ENCODE measurements around the gene TM4SF20. TPM values are rescaled to one million over a fixed set of nuclear protein-coding genes. Genes with fewer than 3 reads are reported as not detected.

Gene TM4SF20
- total and polyA plus RNA-seq, 4 donors: not detected

DNA sequence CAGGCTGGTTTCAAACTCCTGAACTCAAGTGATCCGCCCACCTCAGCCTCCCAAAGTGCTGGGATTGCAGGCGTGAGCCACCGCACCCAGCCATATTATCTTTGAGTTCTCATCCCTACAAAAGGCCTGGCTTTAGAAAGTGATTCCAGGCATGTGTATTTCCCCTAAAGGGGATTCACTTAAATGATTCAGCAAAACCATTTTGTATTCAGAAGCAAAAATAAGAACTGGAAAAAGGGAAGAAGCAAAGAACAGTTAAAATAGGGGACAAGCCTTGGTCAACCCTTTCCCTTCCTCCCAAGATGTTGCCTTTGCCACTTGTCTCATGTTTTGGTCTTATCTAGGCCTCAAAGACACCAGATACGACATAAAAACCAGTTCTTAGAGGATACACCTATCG lies 10.5 kb downstream of the TM4SF20 start:
- no peak overlapping the region for H3K27ac ChIP-seq (ENCODE audit: low read depth in 1 of 2, low read length in 2 of 2)
- WGBS: 89% methylated on average over 5 of the region's 5 CpGs
- no peaks in the 10 kb centered on the region for H3K4me1 ChIP-seq (ENCODE audit: control insufficient read depth in 4 of 4, insufficient read depth in 4 of 4, low read length in 3 of 4)
- DNase-seq (ENCODE audit: low spot score): no peak
- TF ChIP-seq FOXA1 (IDR thresholded peaks at IDR 0.05) (no peak), ATF3 (IDR thresholded peaks at IDR 0.05) (no peak), HNF4G (IDR thresholded peaks at IDR 0.05) (no peak), RAD21 (IDR thresholded peaks at IDR 0.05) (no peak), YY1 (IDR thresholded peaks at IDR 0.05) (no peak), JUND (IDR thresholded peaks at IDR 0.05) (no peak), SP1 (IDR thresholded peaks at IDR 0.05) (no peak), TAF1 (conservative IDR thresholded peaks at IDR 0.05) (no peak), HNF4A (conservative IDR thresholded peaks at IDR 0.05) (no peak), GABPA (IDR thresholded peaks at IDR 0.05 in 1 of 2, conservative IDR thresholded peaks at IDR 0.05 in 1 of 2) (no peak), EGR1 (IDR thresholded peaks at IDR 0.05; ENCODE audit: low read depth in 2 of 2) (no peak), ZBTB33 (IDR thresholded peaks at IDR 0.05) (no peak), NR2F2 (IDR thresholded peaks at IDR 0.05) (no peak), RXRA (IDR thresholded peaks at IDR 0.05) (no peak), FOXA2 (IDR thresholded peaks at IDR 0.05) (no peak)
- TF ChIP-seq, protein P1, sequence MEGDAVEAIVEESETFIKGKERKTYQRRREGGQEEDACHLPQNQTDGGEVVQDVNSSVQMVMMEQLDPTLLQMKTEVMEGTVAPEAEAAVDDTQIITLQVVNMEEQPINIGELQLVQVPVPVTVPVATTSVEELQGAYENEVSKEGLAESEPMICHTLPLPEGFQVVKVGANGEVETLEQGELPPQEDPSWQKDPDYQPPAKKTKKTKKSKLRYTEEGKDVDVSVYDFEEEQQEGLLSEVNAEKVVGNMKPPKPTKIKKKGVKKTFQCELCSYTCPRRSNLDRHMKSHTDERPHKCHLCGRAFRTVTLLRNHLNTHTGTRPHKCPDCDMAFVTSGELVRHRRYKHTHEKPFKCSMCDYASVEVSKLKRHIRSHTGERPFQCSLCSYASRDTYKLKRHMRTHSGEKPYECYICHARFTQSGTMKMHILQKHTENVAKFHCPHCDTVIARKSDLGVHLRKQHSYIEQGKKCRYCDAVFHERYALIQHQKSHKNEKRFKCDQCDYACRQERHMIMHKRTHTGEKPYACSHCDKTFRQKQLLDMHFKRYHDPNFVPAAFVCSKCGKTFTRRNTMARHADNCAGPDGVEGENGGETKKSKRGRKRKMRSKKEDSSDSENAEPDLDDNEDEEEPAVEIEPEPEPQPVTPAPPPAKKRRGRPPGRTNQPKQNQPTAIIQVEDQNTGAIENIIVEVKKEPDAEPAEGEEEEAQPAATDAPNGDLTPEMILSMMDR (IDR thresholded peaks at IDR 0.05; ENCODE audit: low read depth, low read length, missing input control): no peak
- TF ChIP-seq, protein P2, sequence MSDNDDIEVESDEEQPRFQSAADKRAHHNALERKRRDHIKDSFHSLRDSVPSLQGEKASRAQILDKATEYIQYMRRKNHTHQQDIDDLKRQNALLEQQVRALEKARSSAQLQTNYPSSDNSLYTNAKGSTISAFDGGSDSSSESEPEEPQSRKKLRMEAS (IDR thresholded peaks at IDR 0.05): no peak
- TF ChIP-seq, protein P3, sequence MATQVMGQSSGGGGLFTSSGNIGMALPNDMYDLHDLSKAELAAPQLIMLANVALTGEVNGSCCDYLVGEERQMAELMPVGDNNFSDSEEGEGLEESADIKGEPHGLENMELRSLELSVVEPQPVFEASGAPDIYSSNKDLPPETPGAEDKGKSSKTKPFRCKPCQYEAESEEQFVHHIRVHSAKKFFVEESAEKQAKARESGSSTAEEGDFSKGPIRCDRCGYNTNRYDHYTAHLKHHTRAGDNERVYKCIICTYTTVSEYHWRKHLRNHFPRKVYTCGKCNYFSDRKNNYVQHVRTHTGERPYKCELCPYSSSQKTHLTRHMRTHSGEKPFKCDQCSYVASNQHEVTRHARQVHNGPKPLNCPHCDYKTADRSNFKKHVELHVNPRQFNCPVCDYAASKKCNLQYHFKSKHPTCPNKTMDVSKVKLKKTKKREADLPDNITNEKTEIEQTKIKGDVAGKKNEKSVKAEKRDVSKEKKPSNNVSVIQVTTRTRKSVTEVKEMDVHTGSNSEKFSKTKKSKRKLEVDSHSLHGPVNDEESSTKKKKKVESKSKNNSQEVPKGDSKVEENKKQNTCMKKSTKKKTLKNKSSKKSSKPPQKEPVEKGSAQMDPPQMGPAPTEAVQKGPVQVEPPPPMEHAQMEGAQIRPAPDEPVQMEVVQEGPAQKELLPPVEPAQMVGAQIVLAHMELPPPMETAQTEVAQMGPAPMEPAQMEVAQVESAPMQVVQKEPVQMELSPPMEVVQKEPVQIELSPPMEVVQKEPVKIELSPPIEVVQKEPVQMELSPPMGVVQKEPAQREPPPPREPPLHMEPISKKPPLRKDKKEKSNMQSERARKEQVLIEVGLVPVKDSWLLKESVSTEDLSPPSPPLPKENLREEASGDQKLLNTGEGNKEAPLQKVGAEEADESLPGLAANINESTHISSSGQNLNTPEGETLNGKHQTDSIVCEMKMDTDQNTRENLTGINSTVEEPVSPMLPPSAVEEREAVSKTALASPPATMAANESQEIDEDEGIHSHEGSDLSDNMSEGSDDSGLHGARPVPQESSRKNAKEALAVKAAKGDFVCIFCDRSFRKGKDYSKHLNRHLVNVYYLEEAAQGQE (IDR thresholded peaks at IDR 0.05): no peak
- no peaks in the 10 kb centered on the region for H3K27me3 ChIP-seq (ENCODE audit: control insufficient read depth in 4 of 4, insufficient read depth in 4 of 4, low read length in 3 of 4)
- H3K9me3 ChIP-seq (ENCODE audit: control insufficient read depth in 4 of 4, low read length in 3 of 4): no peaks in the 10 kb centered on the region
- no peak overlapping the region for H3K9ac ChIP-seq (ENCODE audit: low read depth in 1 of 2, low read length in 2 of 2)
- H3K4me3 ChIP-seq (ENCODE audit: low read depth in 1 of 3, low read length in 3 of 3): no peak overlapping the region
- no peaks in the 10 kb centered on the region for H3K36me3 ChIP-seq (ENCODE audit: control insufficient read depth in 4 of 4, insufficient read depth in 3 of 4, low read depth in 1 of 4, low read length in 3 of 4)
